HepG2 (cell line): Measurements from ENCODE around the gene SNED1. TPM values are rescaled to one million over a fixed set of nuclear protein-coding genes. Genes with fewer than 3 reads are reported as not detected.

Source experiments
- ATAC-seq: fragments of 200-7000 bp; cut with Tn5 transposase; 3 replicates; pipeline ENCODE4 v1.9.1; 2020; ENCODE audit warnings: mild to moderate bottlenecking, moderate library complexity
- BruUV-seq: library from RNA; stranded (reverse); fragments of 400-500 nt; replicated peaks from 2 replicates; lab custom pipeline; 2021; lab: Mats Ljungman, UMichigan
- CTCF ChIA-PET: fragments of 300-600 bp; formaldehyde crosslinking; extraction: SDS; loops from one replicate; lab custom pipeline; 2021; ENCODE audit warnings: low total read pairs, inconsistent platforms, low intra/inter-chr PET ratio; lab: Yijun Ruan, JAX
- POLR2A ChIA-PET: fragments of 350-600 bp; sonication (Branson Sonifier 250); formaldehyde crosslinking; loops from one replicate; lab custom pipeline; 2020; ENCODE audit warnings: antibody characterized with exemption, inconsistent platforms; lab: Yijun Ruan, JAX
- DNase-seq: peaks from one replicate; pipeline ENCODE4 v3.0.0-alpha.2; 2015; ENCODE audit warnings: low spot score
- FAIRE-seq: peaks from 3 replicates; lab custom pipeline; 2011; peaks lifted over from hg19 to GRCh38; lab: Jason Lieb, UNC
- H2AFZ ChIP-seq: one replicate; pipeline ENCODE4 v1.6.1; 2011; ENCODE audit warnings: low read length, inconsistent platforms
- H3K27ac ChIP-seq: fragments of 300-600 bp; 3 replicates; pipeline ENCODE4 v1.8.0; 2011; ENCODE audit warnings: mixed run types, mild to moderate bottlenecking, mixed read lengths, low read length, inconsistent platforms; ENCODE audit not compliant: insufficient read depth; ENCODE audit errors: extremely low read length
- H3K27me3 ChIP-seq, 2 experiments: fragments of 200-600 bp in 1 of 2; 2 replicates in 1 of 2; 3 replicates in 1 of 2; pipeline versions ENCODE4 v1.6.0 to v1.8.0; 2011; ENCODE audit warnings: low read length in 2 of 2, mild to moderate bottlenecking in 2 of 2, moderate library complexity in 2 of 2, inconsistent platforms in 1 of 2; ENCODE audit not compliant: insufficient read depth in 2 of 2, control insufficient read depth in 1 of 2
- H3K36me3 ChIP-seq, 2 experiments: fragments of 200-600 bp in 1 of 2; replicated peaks in 1 of 2; 2 replicates in 1 of 2; 3 replicates in 1 of 2; pipeline versions ENCODE4 v1.5.1 to v1.8.0; 2011; ENCODE audit warnings: low read length in 2 of 2, inconsistent platforms in 1 of 2; ENCODE audit not compliant: insufficient read depth in 2 of 2, control insufficient read depth in 1 of 2
- H3K4me1 ChIP-seq: 2 replicates; pipeline ENCODE4 v1.5.1; 2012; ENCODE audit warnings: low read length, inconsistent platforms; ENCODE audit not compliant: insufficient read depth
- H3K4me2 ChIP-seq: 2 replicates; pipeline ENCODE4 v1.6.0; 2011; ENCODE audit warnings: low read depth, low read length, inconsistent platforms
- H3K4me3 ChIP-seq, 3 experiments: fragments of 200-600 bp in 1 of 3; sonication (generic), shearing (Covaris generic) in 1 of 3; replicated peaks in 1 of 3; 2 replicates each; pipeline ENCODE4 v1.5.1; 2011 to 2016; ENCODE audit warnings: low read length in 3 of 3, inconsistent platforms in 2 of 3, low read depth in 2 of 3, mild to moderate bottlenecking in 2 of 3, control low read depth in 1 of 3, mixed read lengths in 1 of 3; ENCODE audit not compliant: insufficient read depth in 1 of 3
- H3K79me2 ChIP-seq: one replicate; pipeline ENCODE4 v1.6.1; 2011; ENCODE audit warnings: low read length, inconsistent platforms; ENCODE audit not compliant: insufficient read depth
- H3K9ac ChIP-seq: 2 replicates; pipeline ENCODE4 v1.6.0; 2011; ENCODE audit warnings: mild to moderate bottlenecking, low read depth, low read length, inconsistent platforms; ENCODE audit not compliant: insufficient read depth
- H3K9me3 ChIP-seq: 2 replicates; pipeline ENCODE4 v1.5.1; 2012; ENCODE audit warnings: mild to moderate bottlenecking, low read length
- H4K20me1 ChIP-seq: 2 replicates; pipeline ENCODE4 v1.6.0; 2011; ENCODE audit warnings: inconsistent platforms, mild to moderate bottlenecking, low read length, moderate library complexity; ENCODE audit not compliant: insufficient read depth
- ATF3 ChIP-seq: sonication (generic); formaldehyde crosslinking; IDR thresholded peaks from 2 replicates; pipeline ENCODE4 v1.4.0; 2020; ENCODE audit warnings: missing genetic modification reagents
- DNMT1 ChIP-seq: sonication (generic); formaldehyde crosslinking; IDR thresholded peaks from 2 replicates; pipeline ENCODE4 v1.5.1; 2020; ENCODE audit warnings: mild to moderate bottlenecking, missing genetic modification reagents
- DNMT3B ChIP-seq: conservative IDR thresholded peaks from 2 replicates; pipeline ENCODE4 v1.6.1; 2016; ENCODE audit warnings: missing biosample characterization, control low read depth
- ETS1 ChIP-seq: sonication (generic); formaldehyde crosslinking; IDR thresholded peaks from 2 replicates; pipeline ENCODE4 v1.4.0; 2020; ENCODE audit warnings: missing genetic modification reagents
- FOXM1 ChIP-seq: sonication (generic); formaldehyde crosslinking; IDR thresholded peaks from 2 replicates; pipeline ENCODE4 v1.5.0; 2020; ENCODE audit warnings: missing genetic modification reagents
- FUBP1 ChIP-seq: sonication (generic); formaldehyde crosslinking; IDR thresholded peaks from 2 replicates; pipeline ENCODE4 v1.5.1; 2020; ENCODE audit warnings: missing genetic modification reagents, mild to moderate bottlenecking, borderline replicate concordance
- HIC2 ChIP-seq: sonication (generic); formaldehyde crosslinking; IDR thresholded peaks from 2 replicates; pipeline ENCODE4 v1.9.0; 2022; ENCODE audit warnings: low read depth, missing genetic modification reagents
- JARID2 ChIP-seq: sonication (generic); formaldehyde crosslinking; IDR thresholded peaks from 2 replicates; pipeline ENCODE4 v1.8.1; 2023; ENCODE audit warnings: missing genetic modification reagents, inconsistent platforms; ENCODE audit not compliant: insufficient replicate concordance
- KDM3A ChIP-seq: IDR thresholded peaks from 2 replicates; pipeline ENCODE4 v1.6.1; 2018; ENCODE audit warnings: low read depth, missing compliant biosample characterization
- POGZ ChIP-seq: sonication (generic); formaldehyde crosslinking; IDR thresholded peaks from 2 replicates; pipeline ENCODE4 v1.4.0; 2020; ENCODE audit warnings: mild to moderate bottlenecking, missing genetic modification reagents
- RCOR2 ChIP-seq: IDR thresholded peaks from 2 replicates; pipeline ENCODE4 v1.6.1; 2016; ENCODE audit warnings: missing biosample characterization, missing genetic modification reagents
- RORA ChIP-seq: sonication (generic); formaldehyde crosslinking; IDR thresholded peaks from 2 replicates; pipeline ENCODE4 v1.5.0; 2020; ENCODE audit warnings: mild to moderate bottlenecking, missing genetic modification reagents, moderate library complexity
- ZBTB38 ChIP-seq: sonication (generic); formaldehyde crosslinking; IDR thresholded peaks from 2 replicates; pipeline ENCODE4 v1.5.1; 2020; ENCODE audit warnings: mild to moderate bottlenecking, missing genetic modification reagents
- ZKSCAN1 ChIP-seq: fragments of 150-350 bp; IDR thresholded peaks from 2 replicates; pipeline ENCODE4 v1.6.1; 2014; ENCODE audit warnings: low read length
- ZMAT3 ChIP-seq: sonication (generic); formaldehyde crosslinking; conservative IDR thresholded peaks from 2 replicates; pipeline ENCODE4 v1.7.0; 2021; ENCODE audit warnings: missing genetic modification reagents
- ZNF274 ChIP-seq: sonication (generic); formaldehyde crosslinking; IDR thresholded peaks from 2 replicates; pipeline ENCODE4 v1.5.1; 2020; ENCODE audit warnings: mild to moderate bottlenecking, missing genetic modification reagents
- ZNF367 ChIP-seq: sonication (generic); formaldehyde crosslinking; IDR thresholded peaks from 2 replicates; pipeline ENCODE4 v1.4.0; 2020; ENCODE audit warnings: missing genetic modification reagents, borderline replicate concordance
- ZNF512B ChIP-seq: sonication (generic); formaldehyde crosslinking; IDR thresholded peaks from 2 replicates; pipeline ENCODE4 v1.5.1; 2020; ENCODE audit warnings: missing genetic modification reagents, mild to moderate bottlenecking, borderline replicate concordance
- ZNF549 ChIP-seq: sonication (generic); formaldehyde crosslinking; IDR thresholded peaks from 2 replicates; pipeline ENCODE4 v1.5.0; 2020; ENCODE audit warnings: missing genetic modification reagents
- WGBS: methylation state at CpG from one replicate; pipeline ENCODE4 v1.1.6; 2017; ENCODE audit warnings: low lambda C conversion rate; 5-methylcytosine and 5-hydroxymethylcytosine counted together
- in situ Hi-C: cut with HindIII; loops from 2 replicates; pipeline ENCODE4 v1.10.0; 2017; ENCODE audit warnings: low pct_unique_long_range_greater_than_20kb; ENCODE audit not compliant: extremely low pct_ligation_motif_present
- intact Hi-C: fragments of 100-400 bp; cut with micrococcal nuclease; formaldehyde crosslinking; loops from one replicate; pipeline ENCODE4 v1.10.0; 2022; ENCODE audit not compliant: unreplicated experiment
- polyA plus RNA-seq, 8 experiments: library from polyadenylated mRNA; depleted of rRNA in 3 of 8; stranded (reverse) in 7 of 8; unstranded in 1 of 8; fragments of >200 nt; fragmentation: Illumina TruSeq in 4 of 8; extraction: Trizol in 4 of 8; gene quantifications; 2 replicates each; pipeline versions ENCODE4 v1.2.1 to v1.2.3, GENCODE V29; 2011 to 2016; ENCODE audit warnings: low read depth in 4 of 8, missing spikeins in 1 of 8, mixed read lengths in 1 of 8; ENCODE audit not compliant: insufficient read depth in 1 of 8
- total RNA-seq, 5 experiments: library from RNA; depleted of rRNA; stranded (reverse); fragments of >200 nt; fragmentation: Illumina TruSeq; extraction: Trizol; gene quantifications; 2 replicates each; pipeline ENCODE4 v1.2.3, GENCODE V29; 2016; ENCODE audit warnings: low read depth in 1 of 5

SNED1 gene
- total and polyA plus RNA-seq, 2 of the 13 experiments (the other 11 are each of a cell fraction or from before 2014, with no cell fraction given) = 0.15 to 0.65 TPM

GRCh38 chr2:241014764-241015163 lies 16.3 kb downstream of the SNED1 start:
- no peaks in the 10 kb centered on the region for H3K36me3 ChIP-seq
- no peaks in the 10 kb centered on the region for H3K9me3 ChIP-seq
- in situ Hi-C loops = no loop called here
- H3K79me2 ChIP-seq = no peaks in the 10 kb centered on the region
- H3K27me3 ChIP-seq = peaks cover 0 to 16% of the 10 kb centered on the region in 2 experiments; a peak in 2 of 5 replicates
- ChIA-PET CTCF (no interaction called here), POLR2A (no interaction called here)
- ATAC-seq (no peak), DNase-seq (no peak), FAIRE-seq (no peak)
- H3K9ac ChIP-seq = no peak overlapping the region
- no peak for TF ChIP-seq RORA
- no peak for TF ChIP-seq DNMT3B (CRISPR knock-in tag)
- TF ChIP-seq KDM3A (CRISPR knock-in tag) = no peak
- TF ChIP-seq POGZ (CRISPR knock-in tag) = no peak
- TF ChIP-seq ZKSCAN1 = no peak
- TF ChIP-seq ZBTB38 (CRISPR knock-in tag) = no peak
- no peak for TF ChIP-seq ATF3 (CRISPR knock-in tag)
- no peak for TF ChIP-seq ZNF512B
- TF ChIP-seq RCOR2 = no peak
- TF ChIP-seq ZMAT3 (CRISPR knock-in tag) = no peak
- no peak for TF ChIP-seq ZNF367 (CRISPR knock-in tag)
- TF ChIP-seq ZNF274 (CRISPR knock-in tag) = no peak
- TF ChIP-seq DNMT1 (CRISPR knock-in tag) = no peak
- TF ChIP-seq HIC2 (CRISPR knock-in tag) = no peak
- TF ChIP-seq FUBP1 (CRISPR knock-in tag) = no peak
- no peak for TF ChIP-seq FOXM1 (CRISPR knock-in tag)
- TF ChIP-seq ZNF549 (CRISPR knock-in tag) = no peak
- TF ChIP-seq ETS1 (CRISPR knock-in tag) = no peak
- no peak for TF ChIP-seq JARID2
- H3K4me1 ChIP-seq = peaks cover 10% of the 10 kb centered on the region
- H3K27ac ChIP-seq = no peak overlapping the region
- no peaks in the 10 kb centered on the region for H4K20me1 ChIP-seq
- no TSS peak for BruUV-seq
- H3K4me3 ChIP-seq = no peak overlapping the region
- no peak overlapping the region for H2AFZ ChIP-seq
- intact Hi-C loops = loop anchor here (5.0 kb wide), 1 partner anchor 288 kb away; no protein-coding TSS in a partner anchor
- 74% methylated on average over 10 of the region's 10 CpGs for WGBS
- no peak overlapping the region for H3K4me2 ChIP-seq
